Calu3 (cell line): ENCODE results near the gene SLC66A2. TPM values are rescaled to one million over a fixed set of nuclear protein-coding genes. Genes with fewer than 3 reads are reported as not detected.

ENCODE experiments used
- BruUV-seq: library from RNA; stranded (reverse); fragments of 400-500 nt; replicated peaks from 2 replicates; lab custom pipeline; 2021; lab: Mats Ljungman, UMichigan
- CTCF ChIA-PET: fragments of 300-600 bp; sonication (Branson Sonifier 250); formaldehyde crosslinking; loops from one replicate; lab custom pipeline; 2022; ENCODE audit warnings: antibody characterized with exemption; lab: Charles Lee
- DNase-seq: peaks from one replicate; pipeline ENCODE4 v3.0.0; 2022
- H3K27ac Mint-ChIP-seq: one replicate; pipeline ENCODE4 v1.8.0; 2022; ENCODE audit warnings: mixed read lengths; ENCODE audit not compliant: unreplicated experiment
- H3K27me3 Mint-ChIP-seq: one replicate; pipeline ENCODE4 v1.8.0; 2022; ENCODE audit warnings: mixed read lengths; ENCODE audit not compliant: unreplicated experiment
- H3K36me3 Mint-ChIP-seq: one replicate; pipeline ENCODE4 v1.8.0; 2022; ENCODE audit warnings: mild to moderate bottlenecking, moderate library complexity, mixed read lengths; ENCODE audit not compliant: insufficient read depth, unreplicated experiment
- H3K4me1 Mint-ChIP-seq: one replicate; pipeline ENCODE4 v1.8.0; 2022; ENCODE audit warnings: mild to moderate bottlenecking, low read depth, mixed read lengths; ENCODE audit not compliant: unreplicated experiment
- H3K4me3 Mint-ChIP-seq: one replicate; pipeline ENCODE4 v1.8.0; 2022; ENCODE audit warnings: mild to moderate bottlenecking, low read depth, moderate library complexity, mixed read lengths; ENCODE audit not compliant: unreplicated experiment
- H3K9me3 Mint-ChIP-seq: one replicate; pipeline ENCODE4 v1.8.0; 2022; ENCODE audit warnings: low read depth, mixed read lengths; ENCODE audit not compliant: unreplicated experiment
- CTCF ChIP-seq: fragments of 200-600 bp; IDR thresholded peaks from one replicate; pipeline ENCODE4 v1.8.0; 2022; ENCODE audit warnings: antibody characterized with exemption; ENCODE audit not compliant: unreplicated experiment
- intact Hi-C: fragments of 100-400 bp; cut with micrococcal nuclease; formaldehyde crosslinking; loops from one replicate; pipeline ENCODE4 v1.10.0; 2022; ENCODE audit not compliant: unreplicated experiment
- total RNA-seq: library from RNA; stranded (reverse); gene quantifications from 2 replicates; pipeline ENCODE4 v1.2.3, GENCODE V29; 2022

The SLC66A2 gene
- total RNA-seq, 1 experiment from 2014 or later, result 19.5 TPM

- Mint-ChIP-seq H3K27ac (no peak overlapping the region), H3K4me1 (no peaks in the 10 kb centered on the region), H3K36me3 (no peaks in the 10 kb centered on the region), H3K9me3 (no peaks in the 10 kb centered on the region), H3K27me3 (peaks cover 13% of the 10 kb centered on the region), H3K4me3 (no peak overlapping the region)
- intact Hi-C loops, result no loop called here
- no peak for TF ChIP-seq CTCF
- no TSS peak for BruUV-seq
- CTCF ChIA-PET, result no interaction called here
- DNase-seq, result no peak
Measured at GRCh38 chr18:79875931-79876461, 75.5 kb downstream of the SLC66A2 start.

- H3K4me3 Mint-ChIP-seq, result no peak overlapping the region
- DNase-seq, result no peak
- H3K27ac Mint-ChIP-seq, result no peak overlapping the region
- CTCF ChIA-PET, result no interaction called here
- H3K36me3 Mint-ChIP-seq, result no peaks in the 10 kb centered on the region
- no peaks in the 10 kb centered on the region for H3K4me1 Mint-ChIP-seq
- H3K27me3 Mint-ChIP-seq, result peaks cover 13% of the 10 kb centered on the region
- intact Hi-C loops, result no loop called here
- no TSS peak for BruUV-seq
- TF ChIP-seq CTCF, result no peak
- no peaks in the 10 kb centered on the region for H3K9me3 Mint-ChIP-seq
Measured at GRCh38 chr18:79875531-79875919, 75.9 kb downstream of the SLC66A2 start.

DNA sequence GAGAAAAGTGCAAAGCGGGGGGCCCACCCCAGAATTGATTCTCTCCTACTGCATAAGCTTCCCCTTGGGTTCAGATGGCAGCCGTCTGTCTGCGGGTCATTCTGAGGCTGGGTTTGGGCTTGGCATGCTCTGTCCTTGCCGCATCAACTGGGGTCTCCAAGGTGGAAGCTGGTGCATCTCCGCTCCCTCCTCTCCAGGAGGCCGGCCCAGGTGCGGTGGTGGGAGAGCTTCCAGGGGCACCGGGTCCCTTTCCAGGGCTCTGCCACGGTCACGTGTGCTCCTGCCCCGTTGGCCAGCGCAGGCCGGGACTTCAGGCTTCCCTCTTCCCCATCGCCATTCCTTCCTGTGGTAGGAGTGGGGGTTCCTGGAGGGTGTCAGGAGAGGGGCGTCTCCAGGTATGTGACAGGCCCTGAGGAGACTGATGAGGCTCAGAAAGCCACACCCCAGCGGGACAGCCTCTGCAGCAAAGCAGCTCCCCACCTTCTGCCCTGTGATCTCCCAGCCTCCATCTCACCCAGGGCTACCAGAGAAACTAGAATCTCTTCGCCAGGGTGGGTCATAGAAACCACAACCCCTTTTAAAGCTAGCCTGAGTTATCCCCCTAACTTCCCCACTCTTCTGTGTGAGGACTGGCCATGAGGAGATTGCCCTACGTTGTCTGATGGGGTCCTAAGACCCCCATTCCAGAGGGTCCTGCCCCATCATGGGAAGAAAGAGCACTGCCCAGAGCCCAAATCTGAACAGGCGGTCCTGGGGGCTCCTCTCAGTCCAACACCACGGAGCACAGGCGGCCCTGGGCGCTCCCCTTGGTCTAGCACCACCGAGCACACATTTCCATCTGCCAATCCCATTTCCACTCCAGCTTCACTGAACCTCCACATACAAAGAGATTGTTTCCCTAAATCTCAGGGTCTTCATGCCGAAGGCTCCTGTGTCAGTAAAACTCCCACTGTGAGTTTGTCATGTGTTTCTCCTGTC, 76.6 kb downstream of the SLC66A2 start:
- no peaks in the 10 kb centered on the region for H3K9me3 Mint-ChIP-seq

More for the DNA sequence above, 76.6 kb downstream of the SLC66A2 start:
- CTCF ChIA-PET, result no interaction called here
- intact Hi-C loops, result no loop called here
- Mint-ChIP-seq H3K27ac (no peak overlapping the region), H3K36me3 (no peaks in the 10 kb centered on the region), H3K27me3 (peaks cover 13% of the 10 kb centered on the region), H3K4me3 (no peak overlapping the region), H3K4me1 (no peaks in the 10 kb centered on the region)
- no peak for DNase-seq
- no peak for TF ChIP-seq CTCF
- no TSS peak for BruUV-seq
